Ramos (cell line): Measurements from ENCODE around the gene GDPD1.
"Not testable (repeated sequence)": the region's sequence is repeated elsewhere in the genome, so short reads cannot be mapped to it uniquely, and the experiment has no call there.

Source experiments
- in situ Hi-C: fragments of 300-500 bp; cut with MboI; formaldehyde crosslinking; loops from one replicate; pipeline ENCODE4 v1.14.3; 2022; ENCODE audit warnings: low sequenced_read_pairs; ENCODE audit not compliant: unreplicated experiment

Gene GDPD1

DNA sequence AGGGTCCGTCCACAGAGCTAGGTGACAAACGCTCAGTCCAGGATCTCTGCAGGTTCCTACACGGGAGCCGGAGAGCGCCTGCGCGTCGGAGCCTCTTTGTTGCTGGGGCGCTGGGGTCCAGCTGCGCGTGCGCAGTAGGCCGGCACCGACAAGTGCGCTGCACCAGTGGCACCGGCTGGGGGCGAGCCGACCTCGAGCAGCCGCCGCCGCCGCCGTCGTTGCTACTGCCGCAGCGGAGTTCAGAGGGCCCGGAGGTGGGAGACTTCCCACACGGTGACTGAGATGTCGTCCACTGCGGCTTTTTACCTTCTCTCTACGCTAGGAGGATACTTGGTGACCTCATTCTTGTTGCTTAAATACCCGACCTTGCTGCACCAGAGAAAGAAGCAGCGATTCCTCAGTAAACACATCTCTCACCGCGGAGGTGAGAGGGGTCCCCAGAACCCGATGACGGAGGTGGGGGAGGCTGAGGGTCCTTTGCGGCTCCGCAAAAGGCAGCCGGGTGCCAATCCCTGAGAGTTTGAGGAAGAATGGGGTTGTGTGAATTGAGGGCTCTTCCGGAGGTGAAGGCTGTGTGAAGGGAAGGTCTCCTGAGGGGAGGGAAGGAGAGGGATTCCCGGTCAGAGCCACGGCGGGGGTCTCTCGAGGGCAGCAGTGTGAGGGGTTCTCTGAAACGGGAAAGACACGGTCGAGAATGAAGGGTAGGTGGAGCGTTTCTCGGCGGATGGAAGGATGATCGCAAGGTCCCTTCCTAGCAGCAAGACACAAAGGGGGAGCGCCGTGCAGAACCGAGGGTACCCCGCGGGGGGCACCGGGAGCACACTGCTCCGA is at the start of gene GDPD1:
TSS of gene GDPD1 (plus strand) at position 184 of the 831 bp plus-strand sequence. CDS start at position 283, 99 bp downstream.
- in situ Hi-C loops: no loop called here

DNA sequence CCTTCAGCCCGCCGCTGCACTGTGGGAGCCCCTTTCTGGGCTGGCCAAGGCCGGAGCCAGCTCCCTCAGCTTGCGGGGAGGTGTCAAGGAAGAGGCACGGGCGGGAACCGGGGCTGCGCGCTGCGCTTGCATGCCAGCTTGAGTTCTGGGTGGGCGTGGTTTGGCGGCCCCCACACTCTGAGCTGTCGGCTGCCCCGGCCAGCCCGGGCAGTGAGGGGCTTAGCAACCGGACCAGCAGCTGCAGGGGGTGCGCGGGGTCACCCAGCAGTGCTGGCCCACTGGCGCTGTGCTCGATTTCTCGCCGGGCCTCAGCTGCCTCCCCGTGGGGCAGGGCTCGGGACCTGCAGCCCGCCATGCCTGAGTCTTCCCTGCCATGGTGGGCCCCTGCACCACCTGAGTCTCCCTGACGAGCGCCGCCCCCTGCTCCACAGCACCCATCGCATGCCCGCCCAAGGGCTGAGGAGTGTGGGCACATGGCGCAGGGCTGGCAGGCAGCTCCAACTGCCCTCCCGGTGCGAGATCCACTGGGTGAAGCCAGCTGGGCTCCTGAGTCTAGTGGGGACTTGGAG is 47.8 kb upstream of the GDPD1 start:
- in situ Hi-C loops: no loop called here

DNA sequence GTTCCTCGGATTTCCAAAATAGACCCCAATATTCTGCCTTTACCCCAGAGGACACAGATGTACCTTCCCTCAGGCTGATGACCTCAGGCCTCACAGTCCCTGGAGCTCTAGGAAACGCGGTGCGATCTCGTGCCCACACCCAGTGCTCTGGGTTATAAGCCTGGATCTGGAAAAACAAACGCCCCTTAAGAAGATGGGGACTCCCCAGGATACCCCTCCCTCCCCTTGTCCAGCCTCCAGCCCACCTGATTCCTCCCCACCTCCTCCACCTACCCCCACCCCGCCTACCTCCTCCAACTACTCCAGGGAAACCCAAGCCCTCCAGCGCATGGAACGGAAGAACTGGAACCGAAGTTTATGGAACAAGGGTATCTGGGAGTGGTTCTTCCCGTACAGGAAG is 45.6 kb upstream of the GDPD1 start:
- in situ Hi-C loops: no loop called here

DNA sequence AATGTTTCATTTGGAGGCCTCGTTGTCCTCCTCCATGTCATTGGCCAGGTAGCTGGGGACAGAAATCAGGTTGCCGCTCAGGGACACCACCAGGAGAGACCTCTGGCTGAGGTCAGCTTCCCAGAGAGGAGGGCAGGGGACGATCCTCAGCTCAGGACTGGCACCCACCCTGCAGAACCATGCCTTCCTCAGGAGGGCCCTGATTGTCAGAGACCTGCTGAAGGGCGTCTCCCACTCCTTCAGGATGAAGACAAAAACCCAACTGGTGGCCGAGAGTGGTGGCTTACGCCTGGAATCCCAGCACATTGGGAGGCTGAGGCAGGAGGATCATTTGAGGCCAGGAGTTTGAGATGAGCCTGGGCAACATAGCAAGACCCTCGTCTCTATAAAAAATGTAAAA is 45.2 kb upstream of the GDPD1 start:
- in situ Hi-C loops: no loop called here

DNA sequence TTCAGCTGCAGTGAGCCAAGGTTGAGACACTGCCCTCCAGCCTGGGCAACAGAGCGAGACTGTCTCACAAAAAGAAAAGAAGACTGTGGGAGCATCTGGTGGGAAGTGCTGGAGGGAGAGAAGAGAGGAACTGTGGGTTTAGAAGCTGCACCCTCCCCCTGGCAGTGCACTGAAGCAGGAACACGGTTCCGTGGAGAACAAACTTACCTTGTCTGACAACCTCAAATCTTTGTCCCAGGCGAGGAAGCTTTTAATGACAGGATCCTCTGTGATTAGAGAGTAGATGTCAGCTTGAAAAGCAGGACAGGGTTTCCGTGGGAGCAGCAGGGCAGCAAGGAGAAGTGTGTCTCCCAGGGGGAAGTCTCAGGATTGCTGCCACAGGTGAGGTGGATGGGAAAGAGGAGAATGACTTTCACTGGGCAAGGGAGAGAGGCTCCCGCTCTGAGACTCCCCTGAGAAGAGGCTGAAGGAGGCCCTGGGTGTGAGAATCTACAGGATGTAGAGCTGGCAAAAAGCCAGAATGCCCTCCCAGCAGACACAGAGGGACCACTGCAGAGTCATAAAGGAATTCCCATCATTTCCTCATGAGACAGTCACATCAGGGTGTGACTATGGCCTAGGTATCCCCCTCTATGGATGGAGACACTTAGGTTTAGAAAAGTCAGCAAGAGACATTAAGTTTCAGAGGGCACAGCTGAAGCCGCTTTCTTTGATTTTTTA is 41.9 kb upstream of the GDPD1 start:
- in situ Hi-C loops: no loop called here

DNA sequence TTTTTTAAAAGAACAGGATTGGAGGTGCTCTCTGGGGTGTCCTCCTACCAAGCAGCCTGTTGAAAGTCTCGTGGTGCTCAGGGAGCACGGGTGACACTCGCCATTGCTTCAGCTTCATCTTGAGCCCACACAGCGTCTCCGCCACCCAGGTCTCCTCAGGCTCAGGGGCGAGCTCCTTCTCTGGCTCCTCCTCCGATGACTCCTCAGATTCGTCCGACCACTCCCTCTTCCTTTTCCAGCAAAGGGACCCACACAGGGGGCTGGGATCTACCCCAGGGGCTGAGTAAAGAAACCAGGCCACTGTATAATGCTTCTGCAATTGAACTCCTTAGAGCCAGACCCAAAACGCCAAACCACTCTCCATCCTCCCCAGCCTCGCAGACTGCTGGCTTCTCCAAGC is 40.7 kb upstream of the GDPD1 start:
- in situ Hi-C loops: not testable (repeated sequence)

DNA sequence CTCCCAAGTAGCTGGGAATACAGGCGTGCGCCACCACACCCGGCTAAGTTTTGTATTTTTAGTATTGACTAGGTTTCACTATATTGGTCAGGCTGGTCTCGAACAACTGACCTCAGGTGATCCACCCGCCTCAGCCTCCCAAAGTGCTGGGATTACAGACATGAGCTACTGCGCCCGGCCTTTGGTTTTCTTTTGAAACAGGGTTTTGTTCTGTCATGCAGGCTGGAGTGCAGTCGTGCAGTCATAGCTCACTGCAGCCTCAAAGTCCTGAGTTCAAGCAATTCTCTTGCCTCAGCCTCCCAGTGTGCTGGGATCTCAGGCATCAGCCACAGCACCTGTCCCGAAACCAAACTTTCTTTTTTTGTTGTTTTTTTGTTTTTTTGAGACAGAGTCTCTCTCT is 39.7 kb upstream of the GDPD1 start:
- in situ Hi-C loops: no loop called here

DNA sequence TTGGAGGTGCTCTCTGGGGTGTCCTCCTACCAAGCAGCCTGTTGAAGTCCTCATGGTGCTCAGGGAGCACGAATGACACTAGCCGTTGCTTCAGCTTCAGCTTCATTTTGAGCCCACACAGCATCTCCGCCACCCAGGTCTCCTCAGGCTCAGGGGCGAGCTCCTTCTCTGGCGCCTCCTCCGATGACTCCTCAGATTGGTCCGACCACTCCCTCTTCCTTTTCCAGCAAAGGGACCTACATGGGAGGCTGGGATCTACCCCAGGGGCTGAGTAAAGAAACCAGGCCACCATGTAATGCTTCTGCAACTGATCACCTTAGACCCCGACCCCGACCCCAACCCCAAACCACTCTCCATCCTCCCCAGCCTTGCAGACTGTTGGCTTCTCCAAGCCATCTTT is 38.8 kb upstream of the GDPD1 start:
- in situ Hi-C loops: no loop called here

DNA sequence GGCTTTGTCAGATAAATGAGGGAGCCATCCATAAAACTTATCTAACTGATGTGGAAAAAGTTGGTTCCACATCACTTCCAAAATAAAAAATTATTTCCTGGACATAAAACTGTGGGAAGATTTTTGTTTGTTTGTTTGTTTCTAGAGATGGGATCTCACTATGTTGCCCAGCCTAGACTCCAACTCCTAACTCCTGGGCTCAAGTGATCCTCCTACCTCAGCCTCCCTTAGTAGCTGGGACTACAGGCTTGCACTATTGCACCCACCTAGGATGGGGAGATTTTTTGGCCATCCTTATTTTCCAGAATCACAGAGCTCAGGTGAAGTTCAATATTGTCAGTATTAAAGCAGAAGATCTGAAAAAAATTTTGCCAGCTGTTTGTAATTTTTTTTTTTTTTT is 34.3 kb upstream of the GDPD1 start:
- in situ Hi-C loops: no loop called here

DNA sequence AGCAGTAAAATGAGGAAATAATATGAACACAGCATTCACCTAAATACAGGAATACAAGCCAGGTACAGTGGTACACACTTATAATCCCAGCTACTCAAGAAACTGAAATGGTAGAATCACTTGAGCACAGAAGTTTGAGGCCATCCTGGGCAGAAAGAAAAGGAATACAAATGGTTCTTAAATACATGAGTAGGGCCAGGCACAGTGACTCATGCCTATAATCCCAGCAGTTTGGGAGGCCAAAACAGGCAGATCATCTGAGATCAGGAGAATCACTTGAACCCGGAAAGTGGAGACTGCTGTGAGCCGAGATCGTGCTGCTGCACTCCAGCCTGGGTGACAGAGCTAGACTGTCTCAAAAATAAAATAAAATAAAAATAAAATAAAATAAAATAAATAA is 33.5 kb upstream of the GDPD1 start:
- in situ Hi-C loops: no loop called here

DNA sequence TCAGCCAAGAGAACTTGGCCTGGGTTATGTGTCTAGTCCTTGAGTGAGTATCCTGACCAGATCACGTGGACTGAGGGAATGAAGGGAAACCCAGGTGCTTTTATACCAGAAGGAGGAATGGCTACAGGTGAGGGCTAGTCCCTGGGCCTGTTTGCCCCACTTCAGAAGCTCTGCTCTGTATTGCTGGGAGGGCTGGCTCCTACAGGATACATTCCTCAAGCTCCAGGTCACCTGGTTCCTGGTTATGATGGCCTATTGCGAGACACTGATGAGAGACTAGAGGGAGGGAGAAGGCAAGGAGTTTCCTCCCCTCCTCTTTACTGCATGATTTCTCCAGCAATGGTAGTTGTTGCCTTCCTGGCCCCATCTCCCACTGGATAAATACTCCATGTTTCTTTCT is 29.5 kb upstream of the GDPD1 start:
- in situ Hi-C loops: no loop called here

DNA sequence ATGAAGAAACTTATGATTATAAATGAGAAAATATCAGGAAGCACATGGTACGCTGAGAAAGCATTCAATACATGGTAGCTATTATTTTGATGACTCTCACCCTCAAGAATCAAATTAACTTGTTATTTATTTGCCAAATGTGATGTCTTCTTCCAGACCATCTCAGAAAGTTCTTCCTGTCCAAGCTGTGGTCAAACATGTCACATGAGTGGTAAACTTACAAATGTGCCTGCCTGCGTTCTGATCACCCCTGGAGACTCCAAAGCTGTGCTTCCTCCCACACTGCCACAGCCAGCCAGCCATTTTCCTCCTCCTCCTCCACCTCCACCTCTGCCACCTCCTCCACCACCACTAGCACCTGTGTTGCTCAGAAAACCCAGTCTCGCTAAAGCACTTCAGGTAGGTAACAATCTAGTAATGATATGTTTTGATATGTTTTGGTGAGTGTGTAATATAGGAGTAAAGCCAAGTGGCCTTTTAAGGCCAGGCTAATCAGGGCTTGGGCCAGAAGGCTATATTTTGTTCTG is 26.9 kb upstream of the GDPD1 start:
- in situ Hi-C loops: no loop called here

DNA sequence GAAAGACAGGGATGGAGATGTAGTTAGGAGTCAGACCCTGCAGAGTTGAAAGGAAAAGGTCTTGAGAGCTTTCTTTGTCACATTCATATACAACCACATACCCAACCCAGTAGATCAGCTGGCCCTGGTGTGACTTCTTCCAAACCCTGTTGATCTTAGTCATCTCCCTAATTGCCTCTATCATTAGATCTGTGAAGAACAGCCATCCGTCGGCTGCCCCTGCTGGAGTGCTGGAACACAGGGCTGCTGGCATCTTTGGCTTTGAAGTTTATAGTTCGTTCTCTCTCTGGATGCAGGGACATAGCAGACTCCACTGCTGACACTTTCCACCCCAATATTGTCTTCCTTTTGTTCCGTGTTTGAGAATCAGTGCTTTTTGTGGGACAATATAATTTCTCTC is 20.9 kb upstream of the GDPD1 start:
- in situ Hi-C loops: no loop called here

DNA sequence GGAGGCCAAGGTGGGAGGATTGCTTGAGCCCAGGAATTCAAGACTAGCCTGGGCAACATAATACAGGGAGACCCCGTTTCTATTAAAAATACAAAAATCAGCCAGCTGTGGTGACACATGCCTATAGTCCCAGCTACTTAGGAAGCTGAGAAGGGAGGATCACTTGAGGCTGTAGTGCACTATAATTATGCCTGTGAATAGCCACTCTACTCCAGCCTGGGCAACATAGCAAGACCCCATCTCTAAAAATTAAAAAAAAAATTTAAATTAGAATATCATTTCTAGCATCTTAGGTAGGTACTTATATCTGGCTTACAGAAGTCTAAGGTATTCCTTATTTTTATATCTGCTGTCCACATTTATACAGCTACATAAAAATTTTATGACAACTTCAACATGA is 18.0 kb upstream of the GDPD1 start:
- in situ Hi-C loops: no loop called here

DNA sequence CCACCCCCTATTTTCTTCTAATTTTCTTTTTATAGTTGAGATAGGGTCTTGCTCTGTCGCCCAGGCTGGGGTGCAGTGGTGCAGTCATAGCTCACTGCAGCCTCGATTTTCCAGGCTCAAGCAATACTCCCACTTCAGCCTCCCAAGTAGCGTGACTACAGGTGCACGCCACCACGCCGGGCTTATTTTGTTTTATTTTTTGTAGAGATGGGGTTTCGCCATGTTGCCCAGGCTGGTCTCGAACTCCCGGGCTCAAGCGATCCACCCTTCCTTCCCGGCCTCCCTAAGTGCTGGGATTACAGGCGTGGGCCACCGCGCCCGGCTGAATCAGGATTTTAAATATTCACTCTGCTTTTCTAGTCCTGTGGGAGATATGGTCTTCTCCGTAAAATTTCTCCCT is 941 bp upstream of the GDPD1 start:
- in situ Hi-C loops: no loop called here

DNA sequence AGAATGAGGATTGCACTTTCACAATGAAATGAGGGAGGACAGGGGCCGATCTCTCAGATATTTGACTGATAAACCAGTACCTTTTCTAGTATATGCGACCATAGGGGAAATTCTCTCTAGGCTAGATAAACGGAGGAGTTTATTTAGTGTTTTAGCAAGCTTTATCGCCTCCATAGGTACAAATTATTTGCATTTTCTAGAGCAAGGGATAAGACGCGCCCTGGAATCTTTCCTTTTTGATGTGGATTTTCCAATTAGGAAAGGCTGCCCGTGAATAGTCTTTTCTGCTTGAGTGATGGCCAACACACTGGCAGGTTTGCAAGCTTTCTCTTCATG is 351 bp upstream of the GDPD1 start:
- in situ Hi-C loops: no loop called here

DNA sequence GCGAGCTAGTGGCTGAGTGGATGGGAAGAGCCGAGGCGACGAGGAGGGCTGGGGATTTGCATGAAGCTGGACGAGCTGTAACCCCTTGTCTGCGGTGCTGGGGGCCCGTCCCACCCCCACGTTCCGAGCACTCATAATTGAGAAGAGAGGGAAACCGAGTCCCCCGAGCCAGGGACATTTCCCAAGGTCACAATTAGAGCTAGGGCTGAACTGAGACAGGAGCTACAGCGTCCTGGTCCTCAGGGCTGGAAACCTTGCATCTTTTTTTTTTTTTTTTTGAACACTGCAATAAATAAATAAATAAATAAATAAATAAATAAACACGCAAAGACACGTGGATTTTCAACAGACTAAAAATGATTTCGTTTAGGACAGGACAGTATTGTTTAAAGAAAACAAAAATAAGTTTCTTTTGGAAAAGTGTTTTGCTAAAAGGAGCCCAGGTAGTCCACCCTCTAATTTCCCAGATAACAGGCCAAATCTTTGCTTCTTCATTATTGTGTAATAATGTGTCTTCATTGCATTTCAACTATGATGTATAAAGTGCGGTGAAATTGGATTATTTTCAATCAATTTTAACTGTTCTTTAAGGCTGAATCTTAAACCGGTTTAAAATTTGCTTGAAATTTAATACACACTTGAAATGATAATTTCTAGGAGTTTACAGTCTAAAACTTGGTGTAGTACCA is 992 bp downstream of the GDPD1 start:
- in situ Hi-C loops: no loop called here

DNA sequence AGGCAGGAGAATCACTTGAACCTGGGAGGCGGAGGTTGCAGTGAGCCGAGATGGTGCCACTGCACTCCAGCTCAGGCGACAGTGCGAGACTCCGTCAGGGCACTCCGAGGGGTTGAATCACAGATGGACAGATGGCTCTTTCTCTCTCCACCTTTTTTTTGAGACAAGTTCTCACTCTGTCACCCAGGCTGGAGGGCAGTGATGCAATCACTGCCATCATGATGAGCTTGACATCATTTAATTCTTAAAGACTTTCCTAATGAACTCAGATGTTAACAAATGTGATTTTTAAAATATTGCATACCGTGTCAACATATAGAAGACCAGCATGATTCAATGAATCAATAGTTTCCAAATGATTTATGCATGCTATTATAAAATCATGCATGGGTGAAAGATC is 3.5 kb downstream of the GDPD1 start:
- in situ Hi-C loops: no loop called here

DNA sequence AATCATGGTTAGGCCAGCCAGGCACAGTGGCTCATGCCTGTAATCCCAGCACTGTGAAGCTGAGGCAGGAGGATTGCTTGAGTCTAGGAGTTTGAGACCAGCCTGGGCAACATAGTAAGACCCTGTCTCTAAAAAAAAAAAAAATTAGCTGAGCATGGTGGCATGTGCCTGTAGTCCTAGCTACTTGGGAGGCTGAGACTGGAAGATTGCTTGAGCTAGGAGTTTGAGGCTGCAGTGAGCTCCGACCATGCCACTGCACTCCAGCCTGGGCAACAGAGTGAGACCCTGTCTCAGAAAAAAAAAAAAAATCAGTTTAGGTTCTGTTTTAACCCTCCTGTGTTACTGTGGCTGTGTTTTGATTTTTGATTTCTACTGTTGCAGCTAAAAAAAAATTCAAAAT is 8.3 kb downstream of the GDPD1 start:
- in situ Hi-C loops: not testable (repeated sequence)

DNA sequence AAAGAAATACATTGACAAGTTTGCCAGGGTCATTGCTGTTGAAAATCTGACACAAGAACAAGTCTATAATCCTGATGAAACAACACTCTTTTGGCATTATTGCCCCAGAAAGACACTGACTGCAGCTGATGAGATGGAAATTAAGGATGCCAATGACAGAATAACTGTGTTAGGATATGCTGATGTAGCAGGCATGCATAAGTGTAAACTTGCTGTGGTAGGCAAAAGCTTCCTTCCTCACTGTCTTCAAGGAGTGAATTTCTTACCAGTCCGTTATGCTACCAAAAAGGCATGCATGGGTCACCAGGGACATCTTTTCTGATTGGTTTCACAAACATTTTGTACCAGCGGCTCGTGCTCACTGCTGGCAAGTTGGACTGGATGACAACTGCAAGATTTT is 10.5 kb downstream of the GDPD1 start:
- in situ Hi-C loops: no loop called here

DNA sequence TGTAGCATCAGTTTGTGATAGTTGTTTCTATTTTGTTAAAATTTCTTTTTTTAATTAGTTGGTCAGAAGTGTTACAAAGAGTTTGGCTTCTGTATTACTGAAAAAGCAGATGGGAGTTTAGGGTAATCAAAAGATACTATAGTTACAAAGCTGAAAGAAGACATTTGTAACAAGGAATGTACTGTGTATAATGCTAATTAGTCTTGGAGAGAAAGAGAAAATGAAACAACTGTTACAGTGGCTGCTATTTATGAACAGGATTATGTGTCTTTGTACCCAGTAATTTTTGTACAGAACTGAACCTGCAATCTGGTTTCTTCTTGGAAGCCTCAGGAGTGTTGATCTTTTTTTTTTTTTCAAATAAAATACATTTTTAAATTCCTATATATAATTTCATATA is 14.3 kb downstream of the GDPD1 start:
- in situ Hi-C loops: no loop called here
